ENCODE data around the gene APEH.

GRCh38 chr3:49680493-49681231 is 6.5 kb downstream of the APEH start:
- TF ChIP-seq CTCF (IDR thresholded peaks at IDR 0.05) (no peak), POLR2A (IDR thresholded peaks at IDR 0.05) (no peak)
